ENCODE measurements around the gene ZCWPW1.

DNA sequence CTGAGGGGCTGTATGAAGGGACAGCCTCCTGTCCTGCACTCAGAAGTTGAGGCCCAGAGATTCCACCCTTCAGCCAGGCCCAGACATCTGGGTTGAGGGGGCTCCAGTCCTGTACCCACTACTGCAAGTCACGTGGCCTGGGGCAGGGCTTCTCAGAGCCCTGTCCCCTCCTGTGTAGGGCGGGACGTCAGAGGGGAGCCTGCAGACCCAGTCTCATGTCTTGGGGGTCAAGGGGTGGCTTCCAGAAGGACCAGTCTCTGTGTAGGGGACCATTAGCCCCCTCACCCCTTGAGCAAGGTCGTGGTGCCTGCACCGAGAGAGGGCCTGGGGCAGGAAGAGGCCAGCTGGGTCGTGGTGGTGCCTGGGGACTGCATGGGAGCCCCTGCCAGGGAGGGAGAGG lies 55.8 kb downstream of the ZCWPW1 start:
- TF ChIP-seq, protein P1, sequence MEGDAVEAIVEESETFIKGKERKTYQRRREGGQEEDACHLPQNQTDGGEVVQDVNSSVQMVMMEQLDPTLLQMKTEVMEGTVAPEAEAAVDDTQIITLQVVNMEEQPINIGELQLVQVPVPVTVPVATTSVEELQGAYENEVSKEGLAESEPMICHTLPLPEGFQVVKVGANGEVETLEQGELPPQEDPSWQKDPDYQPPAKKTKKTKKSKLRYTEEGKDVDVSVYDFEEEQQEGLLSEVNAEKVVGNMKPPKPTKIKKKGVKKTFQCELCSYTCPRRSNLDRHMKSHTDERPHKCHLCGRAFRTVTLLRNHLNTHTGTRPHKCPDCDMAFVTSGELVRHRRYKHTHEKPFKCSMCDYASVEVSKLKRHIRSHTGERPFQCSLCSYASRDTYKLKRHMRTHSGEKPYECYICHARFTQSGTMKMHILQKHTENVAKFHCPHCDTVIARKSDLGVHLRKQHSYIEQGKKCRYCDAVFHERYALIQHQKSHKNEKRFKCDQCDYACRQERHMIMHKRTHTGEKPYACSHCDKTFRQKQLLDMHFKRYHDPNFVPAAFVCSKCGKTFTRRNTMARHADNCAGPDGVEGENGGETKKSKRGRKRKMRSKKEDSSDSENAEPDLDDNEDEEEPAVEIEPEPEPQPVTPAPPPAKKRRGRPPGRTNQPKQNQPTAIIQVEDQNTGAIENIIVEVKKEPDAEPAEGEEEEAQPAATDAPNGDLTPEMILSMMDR (IDR thresholded peaks at IDR 0.05), result no peak
- TF ChIP-seq POLR2A (IDR thresholded peaks at IDR 0.05), result no peak
